Measurements from ENCODE around the gene LDB1. TPM values are rescaled to one million over a fixed set of nuclear protein-coding genes. Genes with fewer than 3 reads are reported as not detected.

Gene LDB1
- total and polyA plus RNA-seq, 2 donors (not counting 3 experiments of a cell fraction or from before 2014, with no cell fraction given): 65.7 to 137 TPM

GRCh38 chr10:102065561-102066398 lies 54.4 kb downstream of the LDB1 start:
- Histone ChIP-seq H3K27me3 (ENCODE audit: control insufficient read depth in 2 of 2, insufficient read depth in 2 of 2, low read length in 2 of 2) (no peaks in the 10 kb centered on the region), H3K4me2 (ENCODE audit: insufficient read depth, low read length) (peak overlapping the region; percentile 60), H2AFZ (ENCODE audit: low read depth, low read length) (peak overlapping the region; percentile 93), H3K9ac (replicated peaks; ENCODE audit: extremely low read depth, insufficient read depth, low read length) (peak overlapping the region; percentile 70), H3K9me3 (replicated peaks; ENCODE audit: control insufficient read depth, insufficient read depth, low read length) (no peaks in the 10 kb centered on the region), H3K4me1 (ENCODE audit: control insufficient read depth, extremely low read depth, insufficient read depth, low read length) (peaks cover 14% of the 10 kb centered on the region), H3K36me3 (ENCODE audit: control insufficient read depth in 2 of 2, extremely low read depth in 1 of 2, insufficient read depth in 2 of 2, low read length in 2 of 2) (no peaks in the 10 kb centered on the region), H3K79me2 (ENCODE audit: control insufficient read depth, insufficient read depth, low read length) (peaks cover 30% of the 10 kb centered on the region), H3K9me1 (replicated peaks; ENCODE audit: control insufficient read depth, extremely low read depth, insufficient read depth, low read length) (no peaks in the 10 kb centered on the region), H4K20me1 (replicated peaks; ENCODE audit: control insufficient read depth, extremely low read depth, insufficient read depth, low read length) (no peaks in the 10 kb centered on the region), H3K4me3 (replicated peaks in 1 of 3; ENCODE audit: insufficient read depth in 1 of 3, low read depth in 1 of 3, low read length in 3 of 3) (peak overlapping the region; percentile 42 to 89 (median 62)), H3K27ac (ENCODE audit: insufficient read depth, low read depth, low read length) (peak overlapping the region; percentile 43)
- TF ChIP-seq EZH2 (IDR thresholded peaks at IDR 0.05; ENCODE audit: borderline replicate concordance, low read depth, low read length, severe bottlenecking) (no peak), JUN (IDR thresholded peaks at IDR 0.05; ENCODE audit: borderline replicate concordance, insufficient read depth, insufficient read length, low read depth) (no peak), MYC (IDR thresholded peaks at IDR 0.05; ENCODE audit: low read depth, low read length) (no peak), GATA2 (IDR thresholded peaks at IDR 0.05; ENCODE audit: insufficient read depth, insufficient read length, low read depth, low read length) (no peak), CTCF (IDR thresholded peaks at IDR 0.05; ENCODE audit: extremely low read depth in 1 of 2, insufficient read depth in 1 of 2, low read depth in 1 of 2, low read length in 2 of 2) (no peak), POLR2A (IDR thresholded peaks at IDR 0.05; ENCODE audit: low read depth, low read length) (no peak), MAX (IDR thresholded peaks at IDR 0.05; ENCODE audit: insufficient read depth, insufficient read length) (no peak), FOS (IDR thresholded peaks at IDR 0.05; ENCODE audit: borderline replicate concordance, insufficient read depth, low read length) (no peak), POLR2AphosphoS5 (IDR thresholded peaks at IDR 0.05; ENCODE audit: insufficient read depth, low read depth, low read length) (no peak)
- CTCF ChIA-PET: interaction anchor here (0.7 to 4.4 kb wide), 8 partner anchors 10 to 229 kb away, joined by 3 to 45 read pairs (median 4); no protein-coding TSS in a partner anchor
- intact Hi-C loops (cut with micrococcal nuclease) (loop anchor here (1.0 to 2.0 kb wide), 3 partner anchors 9 to 225 kb away; partner anchors contain the start of gene ARMH3), dilution Hi-C loops (cut with MboI; ENCODE audit: extremely low pct_ligation_motif_present, low sequenced_read_pairs) (no loop called here)
- POLR2A ChIA-PET: no interaction called here
- DNase-seq (ENCODE audit: low read depth, low spot score): no peak
- peak; percentile 49 for FAIRE-seq
- BruUV-seq (replicated peaks): no TSS peak

All from endothelial cell of umbilical vein (primary cell).